ENCODE data around the gene STAG3. TPM values are rescaled to one million over a fixed set of nuclear protein-coding genes. Genes with fewer than 3 reads are reported as not detected.
A peak's percentile ranks its signal among the peaks of the same experiment; 100 is the strongest.

Gene STAG3
- total RNA-seq, 2 experiments from 2014 or later: 24.2 to 24.7 TPM

DNA sequence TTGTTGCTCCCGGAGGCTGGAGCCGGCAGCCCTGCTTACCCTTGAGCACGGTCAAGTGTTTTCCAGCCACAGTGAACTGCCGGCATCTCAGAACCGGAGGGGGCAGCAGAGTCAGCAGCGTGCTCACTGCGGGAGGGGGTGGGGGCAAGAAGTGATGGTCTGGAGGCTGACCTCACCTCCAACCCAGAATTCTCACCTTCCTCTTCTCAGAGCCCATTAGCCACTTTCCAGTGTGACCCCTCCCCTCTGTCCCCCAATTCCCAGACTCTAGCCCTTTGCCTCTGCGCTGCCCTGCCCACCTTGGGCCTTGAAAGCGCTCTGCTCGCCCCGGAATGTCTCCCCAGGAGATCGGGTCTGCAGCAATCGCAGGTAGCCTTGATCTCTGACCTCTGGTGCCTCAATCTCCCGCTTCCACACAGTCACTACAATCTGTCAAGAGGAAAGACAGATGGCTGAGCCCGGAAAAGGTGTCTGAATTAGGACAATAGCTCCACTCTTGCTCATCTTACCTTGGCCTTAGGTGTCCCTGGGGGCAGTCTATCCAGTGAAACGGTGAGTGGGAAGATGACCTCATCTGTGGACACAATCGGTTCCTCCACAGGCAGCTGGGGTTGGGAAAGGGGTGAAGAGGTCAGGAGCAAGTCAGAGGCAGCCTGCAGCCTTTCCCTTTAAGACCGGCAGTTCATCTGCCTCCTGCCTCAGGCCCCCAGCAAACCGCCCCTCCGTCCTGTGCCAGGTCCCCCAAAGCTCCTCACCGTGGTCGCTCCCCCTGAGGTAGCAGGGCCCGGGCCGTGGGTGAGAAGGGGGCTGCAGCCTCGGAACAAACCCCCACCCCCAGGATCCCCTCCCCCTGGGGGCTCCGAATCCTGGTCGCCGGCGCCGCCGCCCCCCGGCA is 20.1 kb upstream of the STAG3 start:
- H3K27me3 Mint-ChIP-seq: no peaks in the 10 kb centered on the region
- peak overlapping the region; percentile 87 for H3K4me3 Mint-ChIP-seq
- H3K27ac Mint-ChIP-seq: peak overlapping the region; percentile 87
- H3K4me1 Mint-ChIP-seq: peaks cover 66% of the 10 kb centered on the region
- no peak for DNase-seq
- H3K9me3 Mint-ChIP-seq: no peaks in the 10 kb centered on the region
- ChIA-PET POLR2A (interaction anchor here (1.0 kb wide), 1 partner anchor 10 kb away, joined by 3 read pairs; no protein-coding TSS in a partner anchor), CTCF (interaction anchor here (0.8 to 1.8 kb wide), 6 partner anchors 9 to 60 kb away, joined by 3 to 5 read pairs (median 3); partner anchors contain the start of gene GAL3ST4)
- H3K36me3 Mint-ChIP-seq (ENCODE audit: low read depth): peaks cover 37% of the 10 kb centered on the region

DNA sequence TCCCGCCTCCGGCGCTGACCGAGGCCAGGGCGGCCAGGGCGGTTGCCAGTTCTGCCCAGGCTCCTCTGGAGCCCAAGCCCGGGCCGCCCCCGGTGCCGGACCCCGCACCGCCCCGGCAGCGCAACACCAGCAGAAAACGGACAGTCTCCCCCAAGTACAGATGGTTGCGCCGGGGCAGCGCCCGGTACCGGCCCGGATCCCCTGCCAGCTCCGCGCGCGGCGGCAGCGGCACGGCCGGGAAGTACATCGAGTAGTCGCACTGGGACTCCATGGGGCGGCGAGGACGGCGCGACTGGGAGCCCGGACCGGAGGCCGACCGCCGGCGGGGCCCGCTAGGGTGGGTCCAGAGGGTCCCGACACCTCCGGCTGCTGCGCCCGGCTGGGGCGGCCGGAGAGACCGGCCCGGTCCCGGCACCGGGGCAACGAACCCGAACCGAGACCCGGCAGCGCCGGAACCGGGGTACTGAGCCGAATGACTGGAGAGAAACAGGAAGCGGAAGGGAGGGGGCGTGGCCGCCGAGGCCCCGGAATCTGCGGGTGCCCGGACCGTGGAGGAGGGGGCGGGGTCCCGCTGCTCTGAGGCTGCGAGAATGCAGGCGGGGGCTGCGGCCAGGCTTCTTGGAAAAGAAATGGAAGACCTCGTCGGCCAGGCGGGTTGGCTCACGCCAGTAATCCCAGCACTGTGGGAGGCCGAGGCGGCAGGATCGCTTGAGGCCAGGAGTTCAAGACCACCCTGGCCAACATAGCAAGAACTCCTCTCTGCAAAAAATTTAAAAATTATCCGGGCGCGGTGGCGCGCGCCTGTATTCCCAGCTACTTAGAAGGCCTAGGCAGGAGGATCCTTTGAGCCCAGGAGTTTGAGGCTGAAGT is 19.3 kb upstream of the STAG3 start, which contains the start of gene TRAPPC14:
Gene TRAPPC14, minus strand, starts transcription at position 495 of the 870 bp plus-strand sequence. Its CDS starts 224 bp downstream, at position 271.
- Mint-ChIP-seq H3K27ac (peak within 1 kb of the TSS; percentile 87), H3K4me1 (peaks cover 69% of the 10 kb centered on the region), H3K4me3 (peak within 1 kb of the TSS; percentile 87), H3K27me3 (no peaks in the 10 kb centered on the region), H3K36me3 (ENCODE audit: low read depth) (peaks cover 39% of the 10 kb centered on the region), H3K9me3 (no peaks in the 10 kb centered on the region)
- CTCF ChIA-PET: interaction anchor here (0.8 to 1.8 kb wide), 4 partner anchors 12 to 59 kb away, joined by 3 to 5 read pairs (median 4); no protein-coding TSS in a partner anchor
- peak; percentile 94 for DNase-seq
- POLR2A ChIA-PET: interaction anchor here (0.7 kb wide), 1 partner anchor 534 kb away, joined by 4 read pairs; no protein-coding TSS in a partner anchor

DNA sequence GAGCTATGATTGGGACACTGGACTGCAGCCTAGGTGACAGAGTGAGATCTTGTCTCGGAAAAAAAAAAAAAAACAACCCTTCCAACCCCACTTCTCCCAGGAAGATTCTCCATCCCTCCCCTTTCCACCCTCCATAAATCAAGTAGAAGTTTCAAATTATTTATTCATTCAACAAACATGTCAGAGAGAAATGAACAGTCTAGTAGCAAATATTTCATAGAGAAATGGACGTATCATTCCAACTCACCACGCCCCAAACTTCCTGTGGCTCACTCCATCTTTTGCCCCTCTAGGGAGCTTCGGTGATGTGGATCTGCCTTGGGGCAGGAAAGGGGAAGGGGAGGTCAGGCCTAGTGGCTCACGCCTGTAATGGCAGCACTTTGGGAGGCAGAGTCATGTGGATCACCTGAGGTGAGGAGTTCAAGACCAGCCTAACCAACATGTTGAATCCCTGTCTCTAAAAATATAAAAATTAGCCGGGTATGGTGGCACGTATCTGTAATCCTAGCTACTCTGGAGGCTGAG is 18.6 kb upstream of the STAG3 start:
- DNase-seq: no peak
- H3K4me3 Mint-ChIP-seq: peak overlapping the region; percentile 78
- H3K9me3 Mint-ChIP-seq: no peaks in the 10 kb centered on the region
- H3K36me3 Mint-ChIP-seq (ENCODE audit: low read depth): peaks cover 34% of the 10 kb centered on the region
- H3K4me1 Mint-ChIP-seq: peaks cover 69% of the 10 kb centered on the region
- no peaks in the 10 kb centered on the region for H3K27me3 Mint-ChIP-seq
- CTCF ChIA-PET: interaction anchor here (1.3 to 1.8 kb wide), 3 partner anchors 17 to 59 kb away, joined by 3 to 5 read pairs (median 3); no protein-coding TSS in a partner anchor
- POLR2A ChIA-PET: interaction anchor here (0.7 kb wide), 1 partner anchor 535 kb away, joined by 4 read pairs; no protein-coding TSS in a partner anchor
- H3K27ac Mint-ChIP-seq: peak overlapping the region; percentile 86

DNA sequence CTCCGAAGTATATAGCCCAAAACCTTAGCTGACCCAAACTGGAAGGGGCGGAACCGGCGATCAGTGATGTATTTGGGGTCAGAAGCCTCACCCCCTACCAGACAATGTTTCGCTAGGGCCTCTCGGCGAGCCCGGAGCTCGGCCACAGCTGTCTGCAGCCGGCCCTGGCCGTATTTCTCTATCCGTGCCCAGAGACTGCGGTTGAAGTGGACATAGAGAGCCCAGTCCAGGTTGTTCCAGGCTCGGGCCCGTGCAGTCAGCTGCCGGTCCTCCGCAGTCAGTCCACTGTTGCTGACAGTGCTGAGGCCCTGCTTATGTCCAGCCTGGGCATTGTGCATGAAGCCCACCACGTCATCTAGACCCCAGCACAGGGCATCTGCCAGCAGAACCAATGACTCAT is 17.7 kb upstream of the STAG3 start:
- ChIA-PET CTCF (interaction anchor here (0.9 to 1.3 kb wide), 2 partner anchors 8 to 16 kb away, joined by 3 read pairs; partner anchors contain the start of gene GAL3ST4), POLR2A (interaction anchor here (0.7 kb wide), 1 partner anchor 8 kb away, joined by 5 read pairs; the partner anchor contains the start of gene GAL3ST4)
- Mint-ChIP-seq H3K36me3 (ENCODE audit: low read depth) (peaks cover 31% of the 10 kb centered on the region), H3K27me3 (no peaks in the 10 kb centered on the region), H3K4me1 (peaks cover 70% of the 10 kb centered on the region), H3K4me3 (no peak overlapping the region), H3K9me3 (no peaks in the 10 kb centered on the region), H3K27ac (peak overlapping the region; percentile 36)
- DNase-seq: no peak

DNA sequence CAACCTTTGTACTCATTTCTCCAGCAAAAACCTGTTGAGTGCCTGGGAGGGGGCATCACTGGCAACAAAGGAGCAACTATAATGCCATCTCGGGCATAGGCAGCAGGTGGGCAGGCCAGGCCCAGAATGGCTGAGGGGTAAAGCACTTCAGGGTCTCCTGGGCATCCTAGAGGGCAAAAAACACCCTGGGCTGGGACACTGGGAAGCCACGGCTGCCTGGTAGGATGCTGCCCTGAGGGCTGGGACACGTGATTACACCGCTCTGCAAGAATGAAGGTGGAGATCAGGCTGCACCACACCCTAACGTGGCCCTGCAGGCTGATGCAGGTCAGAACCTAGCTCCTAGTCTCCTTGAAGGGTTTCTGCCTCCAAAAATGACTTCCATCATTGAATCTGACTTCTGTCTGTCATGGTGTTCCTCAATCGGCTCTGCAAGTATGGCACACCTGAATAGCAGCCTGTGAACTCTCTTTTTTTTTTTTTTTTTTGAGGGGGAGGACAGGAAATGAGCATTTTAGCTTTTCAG is 14.6 kb upstream of the STAG3 start:
- Mint-ChIP-seq H3K27me3 (no peaks in the 10 kb centered on the region), H3K36me3 (ENCODE audit: low read depth) (peaks cover 10% of the 10 kb centered on the region), H3K9me3 (no peaks in the 10 kb centered on the region), H3K4me1 (peaks cover 72% of the 10 kb centered on the region), H3K27ac (peak overlapping the region; percentile 98), H3K4me3 (peak overlapping the region; percentile 60)
- POLR2A ChIA-PET: interaction anchor here (0.6 kb wide), 1 partner anchor 62 kb away, joined by 5 read pairs; no protein-coding TSS in a partner anchor
- CTCF ChIA-PET: interaction anchor here (0.6 to 1.2 kb wide), 4 partner anchors 20 to 279 kb away, joined by 3 to 5 read pairs (median 3); partner anchors contain the start of gene MBLAC1
- DNase-seq: peak; percentile 47

DNA sequence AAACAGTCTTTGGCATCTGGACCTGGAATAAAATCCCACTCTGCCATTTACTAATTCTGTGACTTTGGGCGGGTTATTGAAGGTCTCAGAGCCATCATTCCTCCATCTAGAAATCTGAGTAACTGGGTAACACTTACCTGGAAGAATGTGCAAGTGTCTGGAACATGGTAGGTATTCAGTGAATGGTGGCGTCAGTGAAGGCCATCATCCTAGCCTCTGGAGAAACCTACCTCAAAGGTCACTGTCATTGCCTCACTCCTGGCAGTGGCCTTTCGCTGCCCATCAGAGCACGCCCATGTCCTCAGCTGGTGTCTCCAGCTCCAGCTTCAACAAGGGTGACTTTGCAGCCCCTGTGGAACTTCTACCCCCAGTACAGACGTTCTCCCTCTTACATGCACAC is 13.8 kb upstream of the STAG3 start:
- Mint-ChIP-seq H3K4me1 (peaks cover 78% of the 10 kb centered on the region), H3K36me3 (ENCODE audit: low read depth) (peaks cover 10% of the 10 kb centered on the region), H3K4me3 (peak overlapping the region; percentile 60), H3K27me3 (no peaks in the 10 kb centered on the region), H3K27ac (peak overlapping the region; percentile 98), H3K9me3 (no peaks in the 10 kb centered on the region)
- CTCF ChIA-PET: interaction anchor here (0.5 to 1.3 kb wide), 7 partner anchors 8 to 41 kb away, joined by 3 to 5 read pairs (median 3); partner anchors contain the start of genes LAMTOR4 and MBLAC1
- POLR2A ChIA-PET: interaction anchor here (0.6 kb wide), 1 partner anchor 61 kb away, joined by 5 read pairs; no protein-coding TSS in a partner anchor
- DNase-seq: no peak

DNA sequence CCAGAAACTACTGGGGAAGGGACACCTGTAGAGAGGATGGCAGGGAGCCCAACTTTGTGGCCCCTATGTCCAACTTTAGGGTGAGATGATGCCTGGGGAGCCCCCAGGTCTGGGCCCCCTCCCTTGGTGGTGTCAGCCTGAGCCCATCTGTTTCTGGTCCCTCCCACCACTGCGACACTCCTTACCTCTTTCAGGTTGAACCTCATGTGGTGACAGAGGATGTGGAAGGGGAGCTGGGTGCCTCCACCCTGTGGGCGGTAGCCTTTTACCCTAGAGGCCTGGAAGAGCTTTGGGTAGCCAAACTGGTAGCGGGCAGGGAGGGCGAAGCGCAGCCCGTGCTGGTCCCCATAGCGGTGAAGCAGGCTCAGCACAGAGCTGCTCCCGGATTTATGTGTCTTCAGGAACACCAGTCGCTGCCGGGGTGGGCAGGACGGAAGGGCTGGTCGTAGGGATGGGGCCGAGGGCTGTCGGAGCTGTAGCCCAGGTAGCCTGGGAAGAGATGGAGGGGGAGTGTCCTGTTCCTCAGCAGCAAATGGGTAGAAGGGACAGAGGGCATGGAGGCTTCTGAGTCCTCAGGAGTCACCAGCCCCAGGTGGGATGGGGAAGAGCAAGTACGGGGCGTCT is 11.3 kb upstream of the STAG3 start:
- peak overlapping the region; percentile 94 for H3K27ac Mint-ChIP-seq
- CTCF ChIA-PET: interaction anchor here (0.7 to 2.4 kb wide), 6 partner anchors 10 to 38 kb away, joined by 3 to 9 read pairs (median 3); partner anchors contain the start of genes GPC2 and STAG3
- H3K27me3 Mint-ChIP-seq: peaks cover 7% of the 10 kb centered on the region

DNA sequence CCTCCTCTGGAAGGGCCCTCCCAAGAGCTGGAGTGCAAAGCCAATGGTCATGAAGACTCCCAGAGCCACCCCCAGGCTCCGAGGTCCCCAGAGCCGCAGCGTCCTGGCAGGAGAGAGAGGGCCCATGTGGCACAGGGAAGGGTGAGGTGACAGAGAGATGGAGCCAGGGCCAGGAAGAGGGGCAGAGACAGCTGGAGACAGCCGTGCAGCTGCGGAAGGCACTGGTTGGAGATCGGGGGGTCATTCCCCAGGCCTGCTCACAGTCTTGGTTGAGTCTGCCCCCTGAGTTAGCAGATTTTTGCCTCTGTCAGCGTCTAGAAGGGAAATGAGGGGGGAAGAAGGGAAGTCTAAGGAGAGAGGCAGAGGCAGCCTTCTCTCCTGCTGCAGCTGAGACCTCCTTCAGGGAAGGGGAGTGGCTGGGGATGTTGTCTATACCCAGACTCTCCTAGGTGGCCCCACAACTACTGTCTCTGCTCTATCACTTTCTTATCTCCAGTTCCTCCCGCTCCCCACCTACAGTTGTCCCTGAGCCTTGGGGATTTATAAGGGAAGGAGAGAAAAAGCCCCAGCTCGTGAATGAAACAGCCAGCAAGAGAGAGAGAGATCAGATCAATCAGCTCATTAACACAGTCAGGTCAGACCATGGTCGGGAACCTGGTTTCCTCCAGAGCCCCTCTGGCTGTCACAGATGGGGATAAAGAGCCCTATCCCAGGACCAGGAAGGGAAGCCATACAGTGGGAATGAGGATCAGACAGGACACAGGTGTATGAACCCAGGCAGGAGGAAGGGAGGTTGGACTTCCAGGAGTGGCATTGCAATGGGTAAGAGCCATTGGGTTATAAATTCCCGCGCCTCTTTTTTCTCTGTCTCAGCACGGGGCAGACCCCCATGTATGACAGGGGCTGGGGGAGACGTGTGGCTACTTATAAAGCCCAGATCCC is 10.5 kb upstream of the STAG3 start:
- peaks cover 11% of the 10 kb centered on the region for H3K36me3 Mint-ChIP-seq (ENCODE audit: low read depth)
- no peaks in the 10 kb centered on the region for H3K9me3 Mint-ChIP-seq
- ChIA-PET CTCF (interaction anchor here (0.9 to 2.4 kb wide), 8 partner anchors 10 to 54 kb away, joined by 3 to 9 read pairs (median 4); partner anchors contain the start of genes GPC2 and STAG3), POLR2A (interaction anchor here (1.0 kb wide), 2 partner anchors 10 to 19 kb away, joined by 3 read pairs; partner anchors contain the start of gene LAMTOR4)
- H3K27ac Mint-ChIP-seq: peak overlapping the region; percentile 94
- peaks cover 85% of the 10 kb centered on the region for H3K4me1 Mint-ChIP-seq
- DNase-seq: no peak
- H3K4me3 Mint-ChIP-seq: peak overlapping the region; percentile 78
- peaks cover 9% of the 10 kb centered on the region for H3K27me3 Mint-ChIP-seq

More for the DNA sequence above, 11.3 kb upstream of the STAG3 start:
- peaks cover 87% of the 10 kb centered on the region for H3K4me1 Mint-ChIP-seq
- POLR2A ChIA-PET: interaction anchor here (1.0 kb wide), 1 partner anchor 18 kb away, joined by 3 read pairs; the partner anchor contains the start of gene LAMTOR4
- no peaks in the 10 kb centered on the region for H3K9me3 Mint-ChIP-seq
- H3K36me3 Mint-ChIP-seq (ENCODE audit: low read depth): peaks cover 11% of the 10 kb centered on the region
- peak overlapping the region; percentile 78 for H3K4me3 Mint-ChIP-seq
- peak; percentile 72 for DNase-seq

DNA sequence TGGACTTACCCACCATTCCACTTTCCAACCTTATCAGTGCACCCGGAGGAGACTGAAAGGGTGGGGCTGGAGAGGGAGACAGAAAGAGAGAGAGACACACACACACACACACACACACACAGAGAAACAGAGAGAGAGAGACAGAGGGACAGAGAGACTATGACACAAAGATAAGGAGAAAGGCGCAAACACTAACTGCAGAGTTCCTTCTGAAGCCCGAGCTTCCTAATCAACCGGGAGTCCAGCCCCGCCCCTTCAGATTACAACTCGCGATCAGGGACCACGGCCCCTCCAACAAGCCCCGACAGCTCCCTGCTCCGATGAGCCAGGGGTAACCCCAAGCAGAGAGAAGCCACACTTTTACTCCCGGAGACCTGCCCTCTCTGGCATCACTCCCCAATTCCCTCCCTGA is 9.8 kb upstream of the STAG3 start:
- POLR2A ChIA-PET: interaction anchor here (1.0 kb wide), 2 partner anchors 8 to 11 kb away, joined by 3 to 5 read pairs; no protein-coding TSS in a partner anchor
- CTCF ChIA-PET: interaction anchor here (0.9 to 2.1 kb wide), 6 partner anchors 8 to 53 kb away, joined by 3 to 7 read pairs (median 4); partner anchors contain the start of genes GPC2 and STAG3

More for the DNA sequence above, 9.8 kb upstream of the STAG3 start:
- Mint-ChIP-seq H3K36me3 (ENCODE audit: low read depth) (peaks cover 11% of the 10 kb centered on the region), H3K27ac (peak overlapping the region; percentile 94), H3K4me1 (peaks cover 79% of the 10 kb centered on the region), H3K9me3 (no peaks in the 10 kb centered on the region), H3K4me3 (peak overlapping the region; percentile 78), H3K27me3 (peaks cover 9% of the 10 kb centered on the region)
- DNase-seq: no peak
